Measurements from ENCODE around the gene ADAMTSL2.

Gene ADAMTSL2

DNA sequence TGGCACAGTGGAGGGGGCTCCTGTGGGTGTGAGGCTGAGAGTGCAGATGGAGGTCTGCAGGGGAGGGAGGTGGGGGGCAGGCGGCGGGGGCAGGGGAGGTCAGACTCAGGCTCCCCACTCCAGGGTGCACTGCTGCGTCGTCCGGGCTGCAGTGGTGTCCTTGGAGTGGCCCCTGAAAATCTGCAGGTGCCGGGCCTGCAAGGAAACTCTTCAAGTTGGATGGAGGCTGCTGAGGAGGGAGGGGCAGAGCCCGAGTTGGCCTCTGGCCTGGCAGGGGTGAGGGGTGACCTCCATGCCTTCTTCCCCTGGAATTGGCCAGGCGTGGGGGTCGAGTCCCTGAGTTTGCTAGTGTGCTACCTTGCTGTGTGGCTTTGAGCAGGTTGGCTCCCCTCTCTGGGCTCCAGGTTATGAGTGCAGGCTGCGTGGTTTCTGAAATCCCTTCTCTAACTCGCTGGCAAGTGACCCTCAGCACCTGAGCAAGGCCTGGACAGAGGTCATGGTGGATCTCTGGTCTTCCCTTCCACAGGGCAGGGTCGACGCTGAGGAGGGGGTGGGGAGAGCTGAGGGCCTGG lies 888 bp downstream of the ADAMTSL2 start:
- no peak for DNase-seq (ENCODE audit: low read depth)

DNA sequence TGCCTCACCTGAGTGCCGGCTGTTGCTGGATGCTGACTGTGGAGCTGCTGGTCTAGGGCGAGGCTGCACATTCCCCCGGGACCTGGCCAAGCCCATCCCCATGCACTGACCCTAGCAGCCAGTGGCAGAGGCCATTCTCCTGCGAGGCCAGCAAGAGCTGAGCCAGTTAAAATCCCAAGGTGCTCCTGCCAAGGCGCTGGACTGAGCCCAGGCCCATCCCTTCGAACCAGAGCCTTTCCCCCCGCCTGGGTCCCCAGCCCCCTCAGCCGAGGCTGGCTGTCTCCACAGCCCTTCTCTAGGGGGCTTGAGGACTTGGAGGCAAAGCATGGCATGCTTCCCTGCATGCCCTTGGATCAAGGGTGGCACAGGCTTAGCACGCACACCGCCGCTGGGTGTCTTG lies 1.6 kb downstream of the ADAMTSL2 start:
- DNase-seq (ENCODE audit: low read depth) = no peak

GRCh38 chr9:133536536-133536935 lies 2.0 kb downstream of the ADAMTSL2 start:
- DNase-seq (ENCODE audit: low read depth) = no peak

GRCh38 chr9:133537257-133537656 lies 2.8 kb downstream of the ADAMTSL2 start:
- DNase-seq (ENCODE audit: low read depth) = no peak

DNA sequence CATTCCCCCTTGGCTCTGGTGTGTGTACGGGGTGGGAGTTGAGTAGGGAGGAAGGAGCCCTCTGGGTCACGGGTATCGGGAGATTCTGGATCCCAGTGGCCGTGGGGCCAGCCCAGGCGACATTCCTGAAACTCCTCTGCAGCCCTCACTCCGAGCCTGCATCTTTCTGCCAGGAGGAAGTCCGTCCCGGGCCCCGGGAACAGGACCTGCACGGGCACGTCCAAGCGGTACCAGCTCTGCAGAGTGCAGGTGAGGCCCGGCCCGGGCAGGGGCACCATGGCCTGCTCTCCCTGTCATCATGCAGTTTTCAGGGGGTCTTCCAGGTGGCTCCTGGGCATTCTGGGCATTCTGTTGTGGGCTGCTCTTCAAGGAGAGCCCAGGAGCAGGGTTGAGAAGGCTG lies 3.7 kb downstream of the ADAMTSL2 start:
- no peak for DNase-seq (ENCODE audit: low read depth)

DNA sequence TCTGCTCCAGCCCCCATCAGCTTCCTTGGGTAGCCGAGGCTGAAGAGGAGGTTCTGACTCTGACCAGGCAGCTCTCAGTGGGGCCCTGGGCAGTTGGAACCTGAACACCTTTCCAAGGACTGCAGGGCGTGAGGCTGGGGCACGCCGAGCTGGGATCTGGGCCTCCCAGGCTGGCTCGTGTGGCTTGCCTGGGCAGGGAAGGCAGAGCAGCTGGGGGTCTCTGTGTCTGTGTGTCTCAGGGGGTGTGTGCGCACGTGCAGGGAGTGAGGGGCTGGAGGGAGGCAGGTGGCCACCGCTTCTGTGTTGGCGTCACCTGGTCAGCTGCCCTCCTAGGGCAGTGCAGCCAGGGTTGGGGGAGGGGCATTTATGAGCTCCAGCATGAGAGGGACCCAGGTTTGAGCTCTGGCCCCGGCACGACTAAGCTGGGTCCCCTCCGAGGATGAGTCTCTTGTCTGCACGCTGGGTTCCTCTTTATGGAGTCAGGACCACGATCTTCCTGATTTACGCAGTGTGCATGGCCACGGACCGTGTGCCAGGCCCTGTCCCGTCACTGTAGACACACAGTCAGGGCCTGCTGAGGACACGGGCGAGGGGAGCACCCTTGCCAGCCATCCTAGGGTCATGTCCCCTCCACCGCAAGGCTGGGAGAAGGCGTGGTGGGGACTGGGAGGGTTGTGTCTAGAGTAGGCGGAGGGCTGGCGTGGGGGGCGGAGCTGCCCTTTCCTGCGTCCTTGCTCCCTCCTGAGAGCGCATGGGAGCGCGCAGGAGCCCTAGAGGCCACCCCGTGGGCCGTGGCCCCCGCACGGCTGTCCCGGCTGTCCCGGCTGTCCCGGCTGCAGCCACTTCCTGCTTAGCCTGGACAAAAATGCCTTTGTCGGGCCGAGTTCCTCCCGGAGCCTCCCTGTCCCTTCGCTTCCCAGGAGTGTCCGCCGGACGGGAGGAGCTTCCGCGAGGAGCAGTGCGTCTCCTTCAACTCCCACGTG lies 4.6 kb downstream of the ADAMTSL2 start:
- no peak for DNase-seq (ENCODE audit: low read depth)

GRCh38 chr9:133539991-133540697 lies 5.6 kb downstream of the ADAMTSL2 start:
- DNase-seq (ENCODE audit: low read depth) = no peak

- no peak for DNase-seq (ENCODE audit: low read depth)
These were observed 6.2 kb downstream of the ADAMTSL2 start for GRCh38 chr9:133540698-133541025.

GRCh38 chr9:133542002-133542401 lies 7.5 kb downstream of the ADAMTSL2 start:
- no peak for DNase-seq (ENCODE audit: low read depth)

DNA sequence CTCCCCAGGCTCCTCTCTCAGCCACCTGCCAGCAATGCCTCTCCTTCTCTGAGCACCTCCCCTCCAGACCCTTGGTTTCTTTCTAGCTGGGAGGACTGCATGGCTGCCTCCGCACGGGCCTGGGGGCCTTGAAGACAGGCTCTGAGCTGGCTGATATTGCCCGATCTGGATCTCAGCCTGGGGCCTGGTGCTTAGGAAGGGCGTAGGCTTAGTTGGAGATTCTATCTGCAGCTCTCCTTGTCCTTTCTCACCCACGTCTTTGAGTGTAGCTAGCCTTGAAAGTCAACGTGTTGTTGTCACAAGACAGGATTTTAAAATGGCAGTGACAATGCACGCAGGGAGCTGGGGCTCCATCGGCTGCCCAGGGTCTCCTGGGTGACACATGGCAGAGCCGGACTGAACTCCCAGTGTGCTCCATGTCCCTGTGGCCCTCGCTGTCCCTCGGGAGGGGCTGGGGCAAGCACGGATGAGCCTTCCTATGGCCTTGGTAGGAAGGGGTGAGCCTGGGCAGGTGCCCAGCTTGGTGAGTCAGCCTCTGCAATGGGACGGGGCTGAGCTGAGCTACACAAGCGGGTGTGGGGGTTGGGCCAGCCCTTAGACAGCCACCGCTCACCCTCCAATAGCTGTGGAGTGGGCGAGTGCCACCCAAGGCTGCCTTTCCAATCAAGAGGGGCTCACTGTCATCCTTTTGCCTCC lies 9.4 kb downstream of the ADAMTSL2 start:
- DNase-seq (ENCODE audit: low read depth) = no peak

DNA sequence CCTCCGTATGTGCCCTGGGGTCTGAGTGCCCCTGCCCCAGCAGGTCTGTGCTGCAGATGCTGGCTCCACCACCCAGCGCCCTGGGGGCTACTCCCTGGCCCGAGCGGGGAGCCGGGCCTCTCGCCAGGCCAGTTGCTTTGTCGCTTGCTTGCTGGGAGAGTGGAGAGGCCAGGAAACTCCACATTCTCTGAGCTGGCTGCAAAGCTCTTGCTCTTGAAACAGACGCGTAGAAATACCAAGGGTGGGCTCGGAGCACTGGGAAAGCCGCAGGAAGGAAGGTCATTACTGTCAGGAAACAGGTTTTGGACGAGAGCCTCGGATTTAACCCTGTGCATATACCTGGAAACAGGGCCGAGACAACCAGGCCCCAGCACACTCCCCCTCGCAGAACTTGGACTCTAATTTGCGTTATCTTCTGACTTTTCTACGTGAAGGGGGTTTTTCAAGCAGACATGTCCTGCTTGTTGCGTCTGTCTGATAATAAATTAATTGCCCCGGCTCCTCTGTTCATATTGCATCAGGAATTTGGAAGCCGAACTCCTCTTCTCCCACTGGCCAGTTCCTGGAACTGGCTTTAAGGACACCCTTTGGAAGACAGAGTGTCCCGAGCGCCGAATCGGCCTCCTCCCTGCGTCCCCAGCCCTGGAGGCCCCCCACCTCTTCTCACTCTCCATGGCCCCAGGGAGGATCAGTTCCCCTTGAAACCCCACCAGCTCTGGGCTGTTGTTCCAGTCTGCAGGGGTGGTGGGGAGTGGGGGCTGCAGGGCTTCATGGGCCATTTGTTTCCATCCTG lies 11.2 kb downstream of the ADAMTSL2 start:
- DNase-seq (ENCODE audit: low read depth) = no peak

DNA sequence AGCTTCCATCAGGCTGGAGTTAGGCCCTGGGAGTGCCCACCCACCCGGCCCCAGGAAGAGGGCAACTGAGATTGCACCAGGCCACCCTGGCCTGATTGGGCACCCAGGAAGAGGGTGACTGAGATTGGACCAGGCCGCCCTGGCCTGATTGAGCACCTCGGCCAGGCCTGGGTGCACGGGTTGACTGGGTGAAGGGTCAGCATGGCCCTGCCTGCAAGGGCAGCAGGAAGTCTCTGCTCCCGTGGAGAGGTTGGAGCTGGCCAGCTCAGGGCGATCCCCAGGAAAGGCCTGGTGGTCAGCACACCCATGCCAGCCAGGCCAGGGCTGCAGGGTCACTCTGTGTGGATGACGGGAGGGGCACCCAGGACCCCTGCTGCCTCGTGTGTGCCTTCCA lies 11.8 kb downstream of the ADAMTSL2 start:
- DNase-seq (ENCODE audit: low read depth) = no peak

- DNase-seq (ENCODE audit: low read depth) = no peak
These were observed 12.6 kb downstream of the ADAMTSL2 start for GRCh38 chr9:133547116-133547515.

- DNase-seq (ENCODE audit: low read depth) = no peak
These were observed 16.9 kb downstream of the ADAMTSL2 start for GRCh38 chr9:133551446-133551845.

GRCh38 chr9:133552236-133552635 lies 17.7 kb downstream of the ADAMTSL2 start:
- no peak for DNase-seq (ENCODE audit: low read depth)

- no peak for DNase-seq (ENCODE audit: low read depth)
These were observed 18.6 kb downstream of the ADAMTSL2 start for GRCh38 chr9:133553123-133553522.

GRCh38 chr9:133553973-133554713 lies 19.6 kb downstream of the ADAMTSL2 start:
- DNase-seq (ENCODE audit: low read depth) = no peak

- no peak for DNase-seq (ENCODE audit: low read depth)
These were observed 20.2 kb downstream of the ADAMTSL2 start for GRCh38 chr9:133554729-133555128.

GRCh38 chr9:133556354-133556753 lies 21.9 kb downstream of the ADAMTSL2 start:
- no peak for DNase-seq (ENCODE audit: low read depth)

GRCh38 chr9:133557581-133557980 lies 23.1 kb downstream of the ADAMTSL2 start:
- no peak for DNase-seq (ENCODE audit: low read depth)

All from activated T-cell treated with anti-CD3 and anti-CD28 coated beads for 48 hours (primary cell).